HG03442 (cell line): ENCODE data around the gene PXYLP1.

Experiments used
- ATAC-seq: cut with Tn5 transposase; IDR thresholded peaks from one replicate; pipeline ENCODE4 v1.9.1; 2021; ENCODE audit warnings: mild to moderate bottlenecking, moderate library complexity; ENCODE audit not compliant: unreplicated experiment

The PXYLP1 gene

DNA sequence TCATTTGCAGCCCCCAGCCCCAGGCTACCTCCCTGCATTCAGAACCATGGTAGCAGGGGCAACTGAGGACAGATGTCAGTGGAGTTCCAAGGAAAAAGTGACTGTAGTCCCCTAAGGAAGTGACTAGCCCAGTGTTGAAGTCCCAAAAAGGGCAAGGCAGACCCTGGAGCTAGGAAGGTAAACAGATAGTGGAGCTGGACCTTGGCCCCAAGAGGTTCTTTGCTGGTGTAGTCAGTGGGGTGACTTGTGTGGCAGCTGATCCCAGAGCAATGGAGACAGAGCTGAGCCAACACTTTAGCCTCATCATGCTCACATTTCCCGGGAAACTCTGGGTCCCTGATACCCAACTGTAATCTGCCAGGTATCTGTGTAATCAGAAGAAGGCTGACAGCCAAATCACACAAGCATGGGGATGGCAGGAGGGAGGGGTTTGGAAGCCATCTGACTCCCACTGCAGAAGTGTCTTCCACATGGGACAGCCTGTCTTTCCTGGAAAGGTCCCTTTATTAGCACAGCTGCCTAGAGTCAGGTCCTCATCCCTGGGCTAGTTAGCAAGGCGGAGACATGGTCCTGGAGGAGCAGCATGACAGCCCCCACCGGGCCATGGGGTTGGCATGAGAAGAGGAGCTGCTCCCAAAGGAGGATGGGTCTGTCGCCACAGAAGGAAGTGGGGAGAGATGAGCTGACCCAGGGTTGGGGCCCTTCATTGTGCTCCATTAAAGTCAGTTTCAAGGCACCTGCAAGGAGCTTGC is 39.8 kb downstream of the PXYLP1 start:
- no peak for ATAC-seq

DNA sequence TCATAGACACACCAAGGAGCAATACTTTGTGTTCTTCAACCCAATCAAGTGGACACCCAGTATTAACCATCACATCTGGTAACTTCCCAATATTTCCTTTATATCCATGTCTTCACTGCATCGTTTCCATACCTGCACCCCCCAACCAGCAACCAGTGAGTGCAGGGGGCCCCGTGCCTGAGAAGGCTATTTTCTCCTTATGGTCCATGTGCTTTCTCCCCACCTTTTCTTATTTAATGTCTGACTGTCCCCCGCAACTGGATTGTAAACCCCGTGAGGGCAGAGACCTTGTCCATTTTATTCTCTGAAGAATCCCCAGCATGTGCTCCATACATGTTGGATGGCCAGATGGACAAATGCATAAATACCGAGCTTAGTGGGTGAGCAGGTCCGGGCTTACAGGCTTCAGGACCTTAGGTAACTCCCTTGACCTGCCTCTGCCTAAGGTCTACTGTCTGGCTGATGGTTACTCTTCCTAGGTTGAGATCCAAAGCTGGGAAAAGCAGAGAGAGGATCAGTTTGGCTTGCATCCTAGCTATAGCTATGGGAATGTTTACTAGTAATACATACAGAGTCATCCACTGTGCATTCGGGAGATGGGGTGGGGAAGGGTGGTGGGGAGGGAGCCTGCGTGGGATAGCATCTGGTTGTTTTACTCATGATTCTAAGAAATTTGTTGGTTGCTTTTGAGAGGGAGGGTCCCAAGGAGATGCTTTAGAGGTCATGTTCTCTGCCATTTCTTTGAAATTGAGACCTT is 41.5 kb downstream of the PXYLP1 start:
- ATAC-seq: no peak

DNA sequence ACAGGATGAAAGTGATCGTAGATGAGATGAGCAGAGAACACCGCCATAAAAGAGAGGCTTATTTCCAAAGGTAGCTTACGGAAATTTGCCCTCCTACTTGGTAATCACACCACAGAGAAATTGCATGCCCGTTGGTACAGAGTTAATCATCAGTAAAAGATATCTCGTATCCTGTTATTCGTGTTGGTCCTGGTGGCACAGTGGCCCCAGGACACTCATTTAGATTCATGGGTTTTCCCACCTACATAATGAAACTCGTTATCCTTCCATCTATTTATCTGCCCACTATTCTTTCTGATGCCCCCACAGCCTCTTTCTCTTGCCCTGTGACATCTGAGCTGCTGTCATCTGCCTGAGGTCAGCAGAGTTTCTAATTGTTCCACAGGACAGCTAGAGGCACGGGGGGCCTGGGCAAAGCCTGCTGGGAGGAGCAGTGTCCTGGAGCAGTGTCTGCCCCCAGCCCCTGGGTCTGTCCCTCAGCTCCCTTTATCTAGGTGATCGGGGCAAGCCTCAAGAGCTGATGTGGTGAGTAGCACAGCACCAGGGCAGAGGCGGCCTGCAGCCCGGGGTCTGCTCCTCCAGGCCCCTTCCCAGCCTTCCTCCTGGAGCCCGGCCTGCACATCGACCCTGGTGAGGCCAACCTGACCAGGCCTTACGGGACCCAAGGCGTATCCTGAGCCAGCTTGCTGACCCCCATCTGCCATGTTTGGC is 42.2 kb downstream of the PXYLP1 start:
- no peak for ATAC-seq

DNA sequence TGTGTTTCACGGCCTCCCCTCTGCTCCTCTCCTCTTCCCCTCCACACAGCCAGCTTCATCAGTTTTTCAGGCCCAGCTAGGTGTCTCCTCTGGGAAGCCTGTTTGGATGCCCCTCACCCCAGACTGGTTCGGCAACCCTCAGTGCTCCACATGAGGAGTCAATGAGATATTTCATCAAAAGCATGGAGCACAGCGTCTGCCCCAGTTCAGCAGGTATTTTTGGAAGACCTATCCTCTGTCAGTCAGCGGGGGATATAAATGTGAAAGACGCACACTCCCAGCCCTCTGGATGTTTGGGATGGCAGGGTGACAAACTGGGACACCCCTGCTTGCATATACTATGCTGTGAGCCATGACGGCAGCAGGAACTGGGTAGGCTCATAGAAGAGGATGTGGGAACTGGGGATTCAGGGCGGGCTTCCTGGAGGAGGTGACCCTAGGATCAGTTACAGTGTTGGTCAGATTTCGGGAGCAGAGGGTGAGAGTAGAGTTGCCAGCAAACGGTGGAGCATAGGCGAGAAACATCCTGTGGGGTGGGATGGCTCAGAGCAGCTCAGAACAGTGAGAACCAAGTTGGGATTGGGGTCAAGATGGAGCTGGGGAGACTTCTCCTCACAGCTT is 42.9 kb downstream of the PXYLP1 start:
- no peak for ATAC-seq

DNA sequence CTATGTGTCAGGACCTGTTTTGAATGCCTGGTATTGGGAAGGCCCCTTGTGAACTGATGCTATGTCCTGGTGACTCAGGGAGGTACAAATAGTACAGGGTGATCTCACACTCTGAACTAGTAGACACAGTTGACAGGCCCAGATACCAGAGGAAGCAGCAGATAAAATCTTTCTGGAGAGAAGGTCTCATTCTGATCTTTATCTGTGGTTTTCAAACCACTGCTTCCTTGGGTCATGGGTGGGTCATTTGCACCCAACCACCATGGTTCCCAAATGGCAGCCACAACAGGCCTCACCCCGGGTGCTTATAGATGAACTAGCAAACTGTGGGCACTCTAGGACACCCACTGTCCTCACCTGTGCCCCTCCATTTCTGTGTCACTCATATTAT is 43.4 kb downstream of the PXYLP1 start:
- ATAC-seq: peak; percentile 52

DNA sequence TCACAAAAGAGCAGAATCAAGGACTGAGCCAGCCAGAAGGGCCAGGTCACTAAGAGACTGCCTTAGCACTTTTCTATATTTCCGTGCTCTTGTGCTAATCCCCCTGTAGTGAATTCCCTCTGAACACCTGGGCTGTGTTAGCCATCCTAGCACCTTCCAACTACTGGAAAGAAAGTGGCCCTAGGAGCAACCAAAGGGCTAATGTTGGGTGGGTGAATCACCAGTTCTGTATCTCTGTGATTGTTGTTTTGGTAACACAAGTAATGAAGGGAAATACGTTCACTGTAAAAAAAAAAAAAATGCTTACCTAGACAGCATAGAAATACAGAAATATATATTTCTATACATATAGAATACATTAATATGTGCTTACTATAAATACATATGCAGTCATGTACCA is 43.9 kb downstream of the PXYLP1 start:
- no peak for ATAC-seq

DNA sequence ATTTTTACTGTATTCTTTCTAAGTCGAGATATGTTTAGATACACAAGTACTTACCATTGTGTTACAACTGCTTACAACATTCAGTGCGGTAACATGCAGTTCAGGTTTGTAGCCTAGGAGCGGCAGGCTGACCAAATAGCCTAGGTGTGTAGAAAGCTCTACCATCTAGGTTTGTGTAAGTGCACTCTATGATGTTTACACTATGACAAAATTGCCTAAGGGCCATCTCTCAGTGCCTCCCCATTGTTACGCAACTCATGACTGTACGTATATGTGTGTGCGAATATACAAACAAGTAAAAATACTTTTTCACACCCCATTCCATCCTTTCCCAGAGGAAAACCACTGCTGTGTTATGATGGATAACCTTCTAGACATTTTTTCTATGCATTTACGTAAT is 44.3 kb downstream of the PXYLP1 start:
- ATAC-seq: no peak

DNA sequence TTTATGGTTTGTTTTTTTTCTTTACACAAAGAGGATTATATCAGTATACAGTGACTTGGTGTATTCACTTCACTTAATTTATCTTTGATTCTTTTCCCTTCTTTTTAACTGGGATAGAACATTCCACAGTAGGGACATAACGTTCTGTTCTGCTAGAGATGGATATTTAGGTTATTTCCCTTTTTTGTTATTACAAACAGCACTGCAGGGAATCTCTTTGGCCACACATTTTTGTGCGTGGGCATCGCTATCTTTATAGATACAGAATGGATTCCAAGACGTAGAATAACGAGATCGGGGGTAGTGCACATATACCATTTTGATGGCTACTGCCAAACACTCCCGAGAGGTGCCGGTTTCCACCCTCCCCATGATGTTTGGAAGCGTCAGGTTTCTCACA is 44.8 kb downstream of the PXYLP1 start:
- no peak for ATAC-seq

DNA sequence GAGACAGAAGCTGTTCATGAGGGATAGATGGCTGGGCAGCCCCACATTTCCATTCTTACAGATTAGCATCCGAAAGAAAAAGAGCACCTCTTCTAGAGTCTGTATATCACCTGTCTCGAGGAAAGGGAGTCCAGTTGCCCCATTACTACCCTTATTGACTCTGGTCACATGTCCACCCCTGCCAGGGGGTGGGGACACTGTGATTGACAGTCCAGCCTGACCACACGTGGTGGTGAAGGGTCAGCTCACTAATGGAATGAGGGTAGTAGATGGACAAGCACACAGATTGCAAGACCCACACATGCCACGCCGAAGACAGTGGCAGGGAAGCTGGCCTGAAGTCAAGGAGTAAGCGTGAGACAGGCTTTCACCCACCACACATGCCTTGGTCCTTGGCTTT is 45.8 kb downstream of the PXYLP1 start:
- no peak for ATAC-seq

DNA sequence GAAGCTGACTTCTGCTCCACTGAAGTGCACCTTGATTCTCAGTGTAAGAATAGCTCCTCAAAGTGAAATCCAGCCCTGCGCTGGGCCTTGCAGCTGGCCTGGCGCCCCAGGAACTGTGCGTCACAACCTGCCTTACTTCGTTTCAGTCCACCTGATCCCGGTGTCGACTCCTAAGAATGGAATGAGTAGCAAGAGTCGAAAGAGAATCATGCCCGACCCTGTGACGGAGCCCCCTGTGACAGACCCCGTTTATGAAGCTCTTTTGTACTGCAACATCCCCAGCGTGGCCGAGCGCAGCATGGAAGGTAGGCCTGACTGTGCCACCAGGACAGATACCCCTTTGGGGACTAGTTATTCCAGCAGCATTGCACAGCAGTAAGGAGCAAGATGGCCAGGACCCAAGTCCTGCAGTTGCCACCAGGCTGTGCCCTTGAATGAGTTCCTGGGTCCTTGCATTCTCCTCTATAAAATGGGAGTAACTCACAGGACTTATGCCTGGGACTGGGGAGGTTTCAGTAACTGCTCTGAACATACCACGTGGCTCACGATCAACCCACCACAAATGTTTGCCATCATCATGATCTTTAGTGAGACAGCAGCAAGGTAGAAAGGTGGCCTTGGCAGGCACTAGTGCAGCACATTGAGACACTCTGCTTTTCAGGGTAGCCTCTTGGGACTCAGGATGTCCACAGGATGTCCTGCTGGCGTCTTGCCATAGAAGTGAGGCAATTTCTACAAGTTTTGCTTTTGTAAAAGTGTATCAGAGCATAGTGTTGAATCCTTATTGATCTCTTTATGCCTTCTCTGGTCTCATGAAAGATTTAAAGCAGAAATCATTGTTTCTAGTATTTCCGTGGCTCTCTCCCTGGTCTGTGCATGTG is 46.8 kb downstream of the PXYLP1 start:
- no peak for ATAC-seq

DNA sequence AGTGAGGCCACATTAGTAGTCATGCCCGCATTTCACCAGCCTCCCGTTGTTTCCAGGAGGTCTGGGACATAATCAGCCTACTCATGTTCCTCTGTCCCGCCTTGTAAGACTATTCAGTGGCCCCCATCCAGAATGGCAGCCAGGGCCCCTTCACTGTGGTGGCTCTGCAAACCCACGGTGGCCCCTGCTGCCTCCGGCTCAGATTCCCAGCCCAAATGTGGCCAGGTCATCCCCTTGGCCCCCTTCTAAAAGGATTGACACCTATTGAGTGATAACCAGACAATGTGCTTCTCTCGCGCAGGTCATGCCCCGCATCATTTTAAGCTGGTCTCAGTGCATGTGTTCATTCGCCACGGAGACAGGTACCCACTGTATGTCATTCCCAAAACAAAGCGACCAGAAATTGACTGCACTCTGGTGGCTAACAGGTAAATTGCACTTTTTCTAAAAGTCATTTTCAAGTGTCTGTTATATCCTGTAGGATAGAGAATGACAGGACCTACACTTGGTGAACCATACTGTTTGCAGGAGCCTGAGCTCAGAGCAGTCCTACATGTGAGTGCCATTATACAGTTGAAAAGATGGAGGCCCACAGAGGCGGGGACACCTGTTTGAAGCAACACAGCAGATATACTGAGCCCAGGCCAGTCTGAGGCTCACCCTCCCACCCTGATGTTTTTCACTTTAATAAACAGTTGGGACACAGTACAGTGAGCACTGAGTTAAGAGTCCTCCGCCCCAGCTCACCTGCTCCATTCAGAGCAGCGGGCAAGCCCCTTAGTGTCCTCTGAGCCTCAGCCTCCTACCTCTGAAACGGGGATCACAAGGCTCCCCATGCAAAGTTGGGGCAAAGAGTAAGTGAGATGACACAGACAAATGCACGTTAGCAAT is 47.7 kb downstream of the PXYLP1 start:
- peak; percentile 71 for ATAC-seq

DNA sequence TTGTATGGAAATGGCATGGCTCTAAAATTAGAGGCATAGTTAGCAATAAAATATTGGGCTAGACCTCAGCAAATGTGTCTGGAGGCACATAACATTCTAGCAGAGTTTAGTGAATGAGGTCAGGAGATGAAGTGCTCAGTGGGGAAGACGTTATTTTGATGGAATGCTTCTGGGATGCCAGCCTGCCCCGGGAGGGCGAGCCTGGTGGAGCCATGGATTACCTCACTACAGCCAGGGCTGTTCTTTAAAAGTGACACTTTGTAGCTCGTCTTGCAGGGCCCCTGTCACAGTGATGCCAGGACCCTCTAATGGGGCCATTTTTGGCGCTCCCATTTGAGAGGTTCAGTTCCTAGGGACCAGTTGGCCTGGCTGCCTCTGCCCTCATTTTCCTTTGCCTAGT is 48.5 kb downstream of the PXYLP1 start:
- ATAC-seq: no peak

DNA sequence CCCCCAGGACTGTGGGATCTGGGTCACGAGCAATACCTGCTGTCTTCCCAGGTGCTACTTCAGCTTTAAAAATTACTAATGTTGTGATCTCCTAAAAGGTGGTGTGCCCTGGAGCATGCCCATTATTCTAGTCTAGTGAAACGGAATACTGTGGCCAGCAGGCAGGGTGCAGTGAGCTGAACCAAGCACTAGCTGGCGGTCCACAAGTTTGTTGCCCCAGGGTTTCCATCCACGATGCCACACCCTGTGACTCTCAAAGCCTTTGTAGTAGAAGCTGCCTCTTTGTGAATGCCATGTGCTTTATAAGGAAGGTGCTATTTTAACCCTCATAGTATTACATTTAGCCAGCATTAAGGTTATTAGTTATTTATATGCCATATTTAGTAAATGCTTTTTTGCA is 49.1 kb downstream of the PXYLP1 start:
- ATAC-seq: no peak

DNA sequence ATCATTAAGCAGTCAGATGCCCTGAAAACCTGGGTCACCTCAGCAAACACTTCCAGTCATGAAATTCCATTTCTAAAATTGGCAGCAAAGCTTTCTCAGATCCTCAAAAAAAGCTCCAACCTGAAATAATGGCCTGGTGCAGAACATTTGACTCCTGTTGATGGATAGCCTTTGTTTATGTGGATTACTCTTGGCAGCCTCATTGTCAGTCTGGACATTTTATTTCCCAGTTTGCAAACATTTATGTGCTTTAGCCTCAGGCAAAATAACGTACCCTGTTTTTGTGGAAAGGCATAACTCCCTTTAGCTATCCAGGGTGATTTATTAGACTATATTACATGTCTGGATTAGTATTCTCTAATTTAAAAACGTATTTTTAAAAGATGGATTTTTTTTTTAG is 53.9 kb downstream of the PXYLP1 start:
- ATAC-seq: no peak

DNA sequence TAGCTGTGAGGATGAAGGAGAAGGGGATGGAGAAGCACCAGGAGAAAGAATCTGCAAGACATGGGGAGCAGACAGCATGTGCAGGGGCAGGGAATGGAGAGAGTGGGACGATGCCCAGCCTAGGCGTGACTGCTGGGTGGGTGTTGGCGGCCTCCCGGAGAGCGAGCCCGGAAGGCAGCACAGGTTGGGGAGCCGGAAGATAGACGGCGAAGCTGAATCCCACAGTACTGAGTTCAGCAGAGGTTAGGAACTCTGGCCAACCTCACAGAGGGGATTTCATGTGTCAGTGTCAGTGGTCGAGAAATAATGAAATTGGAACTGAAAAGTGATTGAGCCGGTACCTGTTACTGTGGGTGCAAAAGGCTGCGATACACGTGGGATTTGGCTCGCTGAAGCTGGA is 55.2 kb downstream of the PXYLP1 start:
- ATAC-seq: no peak

DNA sequence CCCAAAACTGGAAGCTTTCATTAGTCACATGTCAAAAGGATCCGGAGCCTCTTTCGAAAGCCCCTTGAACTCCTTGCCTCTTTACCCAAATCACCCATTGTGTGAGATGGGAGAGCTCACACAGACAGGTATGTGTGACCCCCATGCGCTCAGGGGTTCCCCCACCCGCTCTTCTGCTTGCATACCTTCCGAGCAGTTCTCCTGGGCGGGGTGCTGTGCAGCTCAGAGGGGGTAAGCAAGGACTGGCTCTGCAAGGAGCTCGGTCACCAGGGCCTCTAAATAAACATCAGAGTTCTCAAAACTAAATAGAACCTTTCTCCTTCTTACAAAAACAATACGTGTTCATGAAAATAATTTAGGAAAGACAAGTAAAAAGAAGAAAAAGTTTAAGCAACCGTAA is 55.7 kb downstream of the PXYLP1 start:
- no peak for ATAC-seq

DNA sequence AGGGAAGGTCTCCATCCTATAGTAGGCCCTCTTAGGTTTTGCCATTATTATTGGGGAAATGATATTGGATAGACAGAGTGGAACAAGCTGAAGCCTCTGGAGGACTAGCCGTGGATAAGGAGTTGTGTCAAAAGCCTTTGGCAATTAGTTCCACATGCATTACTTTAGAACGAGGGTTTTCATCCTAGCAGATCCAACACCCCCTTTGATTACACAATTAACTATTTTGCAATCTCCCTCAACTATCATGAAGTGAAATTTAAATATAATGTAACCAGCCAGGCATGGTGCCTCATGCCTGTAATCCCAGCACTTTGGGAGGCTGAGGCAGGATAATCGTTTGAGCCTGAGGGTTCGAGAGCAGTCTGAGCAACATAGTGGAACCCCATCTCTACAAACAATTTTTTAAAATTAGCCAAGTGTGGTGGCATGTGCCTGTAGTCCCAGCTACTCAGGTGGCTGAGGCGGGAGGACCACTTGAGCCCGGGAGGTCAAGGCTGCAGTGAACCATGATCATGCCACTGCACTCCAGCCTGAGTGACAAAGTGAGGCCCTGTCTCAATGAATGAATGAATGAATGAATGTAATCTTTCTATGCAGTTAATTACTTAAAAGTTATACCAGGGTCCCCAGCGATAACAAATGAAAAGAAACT is 56.8 kb downstream of the PXYLP1 start:
- ATAC-seq: no peak

DNA sequence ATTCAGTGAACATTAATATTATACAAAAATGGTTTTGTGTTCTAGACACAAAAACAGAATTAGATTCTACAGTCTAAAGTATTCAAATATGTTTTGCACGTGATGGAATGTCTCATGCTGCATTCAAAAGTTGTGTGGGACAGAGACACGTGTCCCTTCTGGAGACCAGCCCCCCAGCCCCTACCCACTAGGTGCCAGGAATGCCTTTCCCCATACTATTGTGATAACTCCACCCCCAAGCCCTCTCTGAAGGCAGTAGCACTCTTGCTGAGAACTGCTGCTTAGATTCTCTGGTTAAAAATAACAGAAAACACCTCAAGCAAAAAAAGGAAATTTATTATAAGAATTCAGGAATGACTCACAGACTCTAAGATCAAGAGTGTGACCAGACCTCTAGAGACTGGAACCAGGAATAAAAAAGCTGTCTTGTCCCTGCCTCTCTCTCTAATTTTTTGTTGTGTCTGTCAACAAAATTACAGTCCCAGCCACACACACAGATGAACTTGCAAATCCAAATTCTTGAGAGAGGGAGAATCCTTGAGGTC is 57.7 kb downstream of the PXYLP1 start:
- ATAC-seq: no peak
